ENCODE results near the gene SVIL.
"Not testable (repeated sequence)": the region's sequence is repeated elsewhere in the genome, so short reads cannot be mapped to it uniquely, and the experiment has no call there.

SVIL gene

DNA sequence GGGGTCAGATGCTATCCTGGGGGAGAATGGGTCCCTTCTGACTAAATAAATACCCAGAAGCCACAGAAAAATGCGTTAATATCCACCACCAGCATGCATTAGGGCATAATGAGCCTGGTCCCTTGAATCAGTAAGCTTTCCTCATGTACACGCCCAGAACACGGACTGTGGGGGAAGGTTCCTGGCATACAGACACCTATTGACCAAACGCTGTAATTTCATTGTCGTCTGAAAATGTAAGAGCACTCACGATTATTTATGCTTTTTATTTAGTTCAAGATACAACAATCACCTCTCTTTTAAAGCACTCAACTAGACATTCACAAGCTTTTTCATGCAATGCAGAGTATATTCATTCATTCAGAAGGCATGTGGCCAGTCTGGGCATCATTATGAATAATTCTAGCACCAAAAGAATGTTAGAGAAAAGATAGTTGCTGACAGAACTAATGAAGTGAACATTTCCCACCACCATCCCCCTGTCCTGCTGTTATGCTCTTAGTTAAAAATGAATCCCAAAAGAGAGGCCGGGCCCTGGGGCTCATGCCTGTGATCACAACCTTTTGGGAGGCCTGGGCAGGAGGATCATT lies 101.0 kb downstream of the SVIL start:
- intact Hi-C loops (cut with DNase I): no loop called here
- peak in 1 of 42 donors; percentile 19 for DNase-seq

DNA sequence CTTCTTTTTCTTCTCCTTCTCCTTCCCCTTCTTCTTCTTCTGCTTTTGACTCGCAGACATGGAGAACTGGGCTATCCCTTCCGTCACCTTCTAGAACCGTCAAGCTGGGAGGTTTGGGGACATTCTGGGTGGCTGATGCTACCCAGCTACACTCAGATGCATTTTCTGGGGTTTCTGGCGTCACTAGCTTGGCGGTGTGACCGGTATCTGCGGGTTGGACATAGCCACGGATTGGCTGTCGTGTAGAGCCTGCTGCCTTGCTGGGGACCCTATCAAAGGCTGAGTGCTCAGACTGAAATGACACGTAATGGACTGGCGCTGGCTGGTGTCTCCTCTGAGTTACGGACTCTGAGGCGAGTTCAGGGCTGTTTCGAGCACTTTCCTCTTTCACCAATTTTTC lies 101.7 kb downstream of the SVIL start:
- DNase-seq: peak in 1 of 42 donors; percentile 21
- intact Hi-C loops (cut with DNase I): no loop called here

DNA sequence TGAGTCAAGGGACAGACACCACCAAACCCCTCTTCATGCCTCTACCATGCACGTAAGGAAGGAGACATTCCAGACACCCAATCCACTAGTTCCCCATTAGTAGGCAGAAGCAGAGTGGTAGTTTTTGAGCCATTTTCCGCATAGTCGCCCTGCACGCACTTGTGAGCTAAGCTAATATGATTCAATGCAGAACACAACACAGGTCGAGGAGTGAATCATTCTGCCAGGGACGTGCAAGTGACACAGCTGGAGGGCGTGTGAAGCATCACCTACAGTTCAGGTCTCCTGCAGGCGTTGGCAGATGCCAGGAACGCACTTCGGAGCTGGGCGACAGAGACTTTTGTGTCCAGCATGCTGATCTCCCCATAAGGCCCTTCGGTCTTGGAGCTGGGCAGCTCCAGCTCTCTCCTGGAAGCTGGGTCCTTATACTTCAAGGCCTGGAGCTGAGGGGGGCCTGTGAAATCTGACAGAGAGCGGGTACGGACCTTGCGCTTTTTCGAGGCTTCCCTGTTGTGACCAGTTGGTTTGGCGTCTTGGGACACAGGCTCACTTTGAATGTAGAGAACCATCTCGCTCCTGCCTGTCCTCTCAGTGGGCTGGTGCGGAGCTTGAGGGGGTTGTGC lies 102.4 kb downstream of the SVIL start:
- peak in 1 of 42 donors; percentile 7 for DNase-seq
- intact Hi-C loops (cut with DNase I): no loop called here

DNA sequence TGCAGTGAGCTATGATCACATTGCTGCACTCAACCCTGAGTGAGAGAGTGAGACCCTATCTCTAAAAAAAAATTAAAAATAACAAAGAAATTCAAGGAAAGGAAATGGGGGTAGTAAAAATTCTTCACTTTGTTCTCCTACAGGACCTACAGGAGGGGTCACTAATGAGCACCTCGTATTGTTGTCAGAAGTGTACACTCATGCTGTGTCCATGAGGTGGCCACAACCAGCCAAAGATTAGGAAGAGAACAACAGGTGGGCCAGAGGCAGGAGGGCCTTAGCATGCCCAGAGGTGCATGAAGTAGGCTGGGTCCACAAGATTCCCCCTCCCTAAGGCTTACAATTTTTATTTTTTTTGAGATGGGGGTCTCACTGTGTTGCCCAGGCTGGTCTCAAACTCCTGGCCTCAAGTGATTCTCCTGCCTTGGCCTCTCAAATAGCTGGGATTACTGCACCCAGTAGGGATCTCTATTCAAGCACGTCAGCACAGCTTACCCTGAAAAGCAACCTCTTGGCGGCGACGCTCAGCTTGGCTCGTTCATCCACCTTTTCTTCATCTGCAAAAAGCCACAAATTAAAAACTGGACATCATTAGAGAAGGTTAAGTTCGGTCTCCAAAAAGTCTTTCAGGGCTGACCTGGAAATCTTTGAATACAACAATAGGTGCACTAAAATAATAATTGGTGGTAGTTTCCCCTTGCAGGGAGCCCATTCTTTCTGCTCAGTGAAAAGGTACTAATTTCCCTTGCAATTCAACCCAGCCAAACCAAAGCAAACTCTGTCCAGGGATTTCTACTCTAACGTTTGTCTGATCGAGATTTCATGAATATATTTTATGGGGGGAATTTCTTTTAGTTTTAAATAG lies 104.4 kb downstream of the SVIL start:
- intact Hi-C loops (cut with DNase I): no loop called here
- no peak for DNase-seq

DNA sequence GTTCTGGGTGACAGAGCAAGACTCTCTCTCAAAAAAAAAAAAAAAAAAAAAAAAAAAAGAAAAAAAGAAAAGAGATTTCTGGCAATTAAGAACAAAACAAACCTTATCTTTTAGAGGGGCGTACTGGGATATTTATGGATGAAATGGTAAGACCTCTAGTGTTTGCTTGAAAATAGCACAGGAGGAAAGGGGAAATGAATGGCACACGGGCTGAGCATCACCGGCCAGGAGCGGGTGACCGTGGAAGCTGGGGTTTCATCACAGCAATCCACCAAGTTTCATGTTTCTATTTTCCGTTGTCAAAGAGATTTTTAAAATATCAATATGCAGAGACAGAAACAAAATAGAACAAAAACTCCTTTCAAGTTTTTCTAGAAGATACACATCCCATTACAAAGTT lies 105.6 kb downstream of the SVIL start:
- DNase-seq: no peak
- intact Hi-C loops (cut with DNase I): no loop called here

DNA sequence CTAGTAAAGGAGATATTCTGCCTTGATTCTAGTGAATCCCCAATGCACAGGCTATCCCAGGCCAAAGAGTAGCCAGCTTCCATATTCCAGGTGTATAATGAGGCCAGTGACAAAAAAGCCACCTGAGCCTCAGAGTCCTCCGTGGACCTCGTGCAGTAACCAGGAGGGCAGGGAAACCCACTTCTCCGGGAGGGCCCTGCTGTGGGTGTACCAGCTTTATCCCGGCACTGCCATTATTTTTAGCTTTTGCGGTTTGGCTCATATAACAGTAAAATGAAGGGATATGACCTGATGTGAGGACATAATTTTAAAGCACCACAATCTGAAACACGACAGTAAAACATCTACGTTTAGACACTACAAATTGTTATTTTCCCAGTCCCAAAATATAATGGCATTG lies 109.0 kb downstream of the SVIL start:
- no peak for DNase-seq
- intact Hi-C loops (cut with DNase I): no loop called here

DNA sequence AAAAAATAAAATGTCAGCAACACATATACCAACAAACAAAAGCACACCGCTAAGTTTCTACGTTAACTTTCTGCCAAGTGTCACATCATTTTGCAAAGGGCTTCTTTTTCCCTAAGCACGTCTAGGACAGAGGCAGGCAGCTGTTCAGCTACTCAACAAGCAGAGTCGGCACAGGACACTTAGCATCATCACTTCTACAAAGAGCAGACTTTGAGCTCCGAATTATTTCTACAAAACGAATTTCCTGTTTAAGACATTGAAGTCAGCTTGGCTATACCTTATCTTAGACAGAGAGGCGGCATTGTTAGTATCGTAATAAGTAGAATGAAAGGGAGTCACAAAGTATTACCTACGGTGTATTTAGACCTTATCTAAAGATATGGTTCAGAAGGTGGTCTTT lies 110.1 kb downstream of the SVIL start:
- intact Hi-C loops (cut with DNase I): no loop called here
- DNase-seq: no peak

DNA sequence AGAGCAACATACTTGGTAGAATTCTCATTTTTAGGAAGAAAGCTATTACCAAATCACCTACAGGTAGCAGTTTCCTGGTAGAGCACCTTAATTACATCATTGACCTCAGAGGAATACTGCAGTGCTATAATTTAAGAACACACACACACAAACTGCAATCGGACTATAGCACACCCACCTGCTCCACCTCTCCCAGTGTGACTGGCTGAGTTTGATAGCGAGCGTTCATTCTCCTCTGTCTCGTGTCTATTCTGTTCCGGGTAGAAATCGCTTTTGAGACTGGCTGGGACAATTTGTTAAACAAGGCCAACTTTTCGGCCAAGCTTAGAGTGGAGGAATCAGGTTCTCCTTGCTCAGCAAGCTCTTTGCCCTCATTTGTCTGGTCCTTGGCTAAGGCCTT lies 110.5 kb downstream of the SVIL start:
- intact Hi-C loops (cut with DNase I): no loop called here

DNA sequence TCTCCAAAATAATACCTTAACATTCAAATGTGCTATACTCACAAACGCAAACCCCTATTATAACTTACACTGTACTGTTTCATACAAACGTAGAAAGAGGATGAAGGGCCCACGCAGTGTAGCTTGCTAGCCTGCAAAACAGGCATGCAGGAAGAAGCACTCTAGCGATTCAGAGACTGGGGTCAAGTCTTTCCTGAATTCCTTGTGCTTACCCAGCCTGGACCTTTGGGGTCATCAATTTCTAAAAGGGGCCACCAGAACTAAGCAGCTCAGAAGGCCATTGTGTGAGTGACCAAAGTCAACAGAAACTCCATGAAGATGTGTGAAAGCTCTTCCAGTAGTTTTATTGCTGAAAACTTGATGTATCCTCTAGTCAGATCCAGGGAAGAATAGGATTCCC lies 111.9 kb downstream of the SVIL start:
- DNase-seq: no peak
- intact Hi-C loops (cut with DNase I): no loop called here

More for the DNA sequence above, 110.5 kb downstream of the SVIL start:
- DNase-seq: no peak

DNA sequence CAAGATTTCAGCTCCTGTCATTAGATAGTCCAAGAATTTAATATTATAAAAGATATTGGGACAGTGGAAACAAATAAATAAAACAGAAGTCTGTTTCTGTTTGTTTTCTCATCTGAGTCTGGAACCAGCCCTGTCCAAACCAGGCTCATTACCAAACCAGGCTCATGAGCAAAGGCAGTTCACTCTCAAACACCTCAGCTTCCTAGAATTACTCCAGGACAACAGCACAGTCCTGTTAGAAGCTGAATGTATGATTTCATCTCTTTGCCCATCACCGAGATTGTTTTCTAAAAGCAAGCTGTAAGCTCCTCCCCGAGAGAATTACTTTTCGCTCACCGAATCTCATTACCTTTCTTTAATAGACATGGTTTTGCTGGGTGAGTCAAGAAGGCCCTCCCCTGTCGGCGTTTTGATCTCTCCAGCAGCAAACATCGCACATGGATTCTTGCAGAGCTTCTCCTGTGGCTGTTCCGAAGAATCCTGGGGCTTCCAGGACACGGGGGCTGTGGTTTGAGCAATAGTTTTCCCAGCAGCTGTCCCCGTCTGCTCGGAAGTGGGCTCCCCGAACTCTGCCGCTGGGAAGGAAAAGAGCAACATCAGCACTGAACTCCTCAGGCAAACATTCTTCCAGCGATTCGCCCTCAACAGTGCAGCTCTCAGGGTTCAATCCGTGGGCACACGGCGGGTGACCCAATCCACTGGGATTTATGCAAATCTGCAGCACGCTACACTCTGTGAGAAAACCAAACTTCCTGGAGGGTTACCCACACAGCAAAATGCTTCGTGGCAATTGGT lies 112.5 kb downstream of the SVIL start:
- no peak for DNase-seq
- intact Hi-C loops (cut with DNase I): no loop called here

DNA sequence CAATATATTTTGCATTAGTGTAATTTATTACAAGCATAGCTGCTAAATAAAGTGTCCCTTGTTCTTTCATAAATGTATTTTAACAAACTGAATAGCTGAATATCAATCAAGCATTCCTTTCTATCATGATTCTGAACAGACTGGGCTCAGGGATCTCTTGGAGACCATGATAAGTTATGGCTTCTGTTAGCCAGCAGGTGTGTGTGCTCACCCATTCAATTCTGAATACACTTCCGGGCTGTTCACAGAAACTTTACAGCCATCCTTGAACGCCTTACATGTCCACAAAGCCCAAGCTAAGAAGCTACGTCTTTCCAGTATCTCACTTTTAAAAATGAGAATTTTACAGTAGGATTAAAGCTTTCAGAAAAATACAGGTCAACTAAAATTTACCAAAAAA lies 115.1 kb downstream of the SVIL start:
- DNase-seq: no peak
- intact Hi-C loops (cut with DNase I): no loop called here

DNA sequence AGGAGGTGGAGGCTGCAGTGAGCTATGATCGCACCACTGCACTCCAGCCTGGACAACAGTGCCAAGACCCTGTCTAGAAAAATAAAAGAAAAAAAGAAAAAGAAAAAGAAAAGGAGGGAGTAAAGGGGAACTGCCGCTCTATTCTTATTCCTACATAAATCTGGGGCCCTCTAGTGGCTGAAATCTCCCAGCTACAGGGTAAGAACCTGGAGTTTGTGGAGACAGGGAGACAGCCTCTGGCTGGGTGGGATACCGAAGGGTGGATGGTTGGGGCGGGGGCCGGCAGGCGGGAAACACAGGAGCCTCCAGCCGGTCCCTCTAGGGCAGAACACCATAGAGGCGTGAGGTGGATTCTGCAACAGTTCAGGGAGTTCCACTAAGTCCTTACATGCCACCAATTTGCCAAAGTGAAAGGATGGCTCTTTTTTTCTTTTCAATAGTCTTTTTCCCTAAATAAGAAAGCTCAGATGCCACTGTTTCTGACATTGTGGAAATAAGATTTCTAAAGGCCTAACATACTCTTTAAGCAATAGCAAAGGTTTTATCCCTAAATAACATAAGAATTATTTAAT lies 117.3 kb downstream of the SVIL start:
- peak in 17 of 42 donors; percentile 11 to 71 (median 28) for DNase-seq
- intact Hi-C loops (cut with DNase I): no loop called here

DNA sequence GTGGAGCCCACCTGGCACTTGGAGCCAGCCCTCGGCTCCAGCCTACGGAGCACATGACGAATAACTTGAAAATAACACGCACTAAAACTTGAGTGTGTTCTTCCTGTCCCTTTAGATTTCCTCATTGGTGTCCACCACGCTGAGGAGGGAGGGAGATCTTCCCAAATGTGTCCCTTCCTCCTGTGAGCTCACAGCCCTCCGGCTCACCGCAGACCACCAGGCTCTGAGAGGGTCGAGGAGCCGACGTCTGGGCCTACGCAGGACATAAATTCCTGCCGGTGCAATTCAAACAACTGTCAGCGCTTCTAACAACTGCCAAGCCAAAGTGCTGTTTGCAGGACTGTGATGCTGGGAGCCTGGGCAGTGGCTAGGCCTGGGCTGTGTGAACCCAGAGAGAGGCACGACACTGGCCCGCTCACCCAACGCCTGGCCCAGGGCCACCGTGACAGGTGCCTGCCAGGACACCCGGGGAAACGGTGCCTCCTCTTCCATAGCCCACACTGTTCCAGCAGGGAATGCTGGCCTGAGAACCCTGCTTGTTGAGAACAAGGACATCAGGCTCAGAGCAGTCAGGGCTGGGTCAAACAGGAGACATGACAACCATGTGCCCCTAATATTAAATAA lies 118.3 kb downstream of the SVIL start:
- DNase-seq; intact Hi-C loops (cut with DNase I): not testable (repeated sequence)

DNA sequence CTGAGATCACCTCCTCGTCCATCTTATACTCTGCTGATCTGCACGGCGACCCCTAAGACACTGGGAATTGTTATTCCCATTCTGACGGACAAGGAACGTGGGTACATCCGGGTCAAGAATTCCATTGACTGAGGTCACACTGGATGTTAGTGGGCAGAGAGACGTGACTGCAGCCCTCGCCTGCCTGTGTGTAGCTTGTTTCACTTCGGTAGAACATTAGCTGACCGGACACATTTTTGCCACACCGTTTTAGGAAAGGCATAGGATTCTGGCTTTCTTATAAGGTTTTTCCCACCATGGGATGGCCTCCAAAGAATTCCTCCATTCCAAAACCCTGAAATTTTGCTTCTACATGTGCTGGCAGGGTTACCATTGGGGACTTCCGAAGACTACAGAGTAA lies 118.9 kb downstream of the SVIL start:
- intact Hi-C loops (cut with DNase I); DNase-seq: not testable (repeated sequence)

DNA sequence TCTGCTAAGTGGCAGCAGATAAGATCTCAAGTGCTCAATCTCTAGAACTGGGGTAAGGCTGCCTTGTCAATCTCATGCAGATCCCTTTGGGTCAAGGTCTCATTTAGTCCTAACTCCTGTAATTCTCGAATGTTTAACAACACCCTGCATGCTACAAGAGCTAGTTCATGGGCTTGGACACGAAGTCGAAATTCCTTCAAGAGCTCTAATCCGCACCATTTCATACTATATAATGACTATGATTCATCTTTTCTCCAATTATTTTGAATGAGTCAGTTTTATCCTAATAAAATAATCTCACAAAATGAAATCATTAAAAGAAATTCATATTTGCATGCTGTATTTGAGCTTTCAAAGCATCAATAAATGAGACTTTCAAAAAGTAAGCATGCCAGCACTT lies 119.7 kb downstream of the SVIL start:
- DNase-seq; intact Hi-C loops (cut with DNase I): not testable (repeated sequence)

DNA sequence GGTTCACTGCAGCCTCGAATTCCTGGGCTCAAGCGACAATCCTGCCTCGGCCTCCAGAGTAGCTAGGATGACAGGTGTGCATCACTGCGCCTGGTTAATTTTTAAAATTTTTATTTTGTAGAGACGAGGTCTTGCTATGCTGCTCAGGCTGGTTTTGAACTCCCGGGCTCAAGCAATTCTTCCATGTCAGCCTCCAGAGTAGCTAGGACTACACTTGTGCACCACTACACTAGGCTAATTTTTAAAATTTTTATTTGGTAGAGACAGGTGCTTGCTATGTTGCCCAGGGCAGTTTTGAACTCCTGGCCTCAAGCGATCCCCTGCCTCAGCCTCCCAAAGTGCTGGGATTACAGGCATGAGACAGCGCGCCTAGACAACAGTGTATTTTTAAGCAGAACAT lies 120.5 kb downstream of the SVIL start:
- DNase-seq: no peak
- intact Hi-C loops (cut with DNase I): no loop called here

DNA sequence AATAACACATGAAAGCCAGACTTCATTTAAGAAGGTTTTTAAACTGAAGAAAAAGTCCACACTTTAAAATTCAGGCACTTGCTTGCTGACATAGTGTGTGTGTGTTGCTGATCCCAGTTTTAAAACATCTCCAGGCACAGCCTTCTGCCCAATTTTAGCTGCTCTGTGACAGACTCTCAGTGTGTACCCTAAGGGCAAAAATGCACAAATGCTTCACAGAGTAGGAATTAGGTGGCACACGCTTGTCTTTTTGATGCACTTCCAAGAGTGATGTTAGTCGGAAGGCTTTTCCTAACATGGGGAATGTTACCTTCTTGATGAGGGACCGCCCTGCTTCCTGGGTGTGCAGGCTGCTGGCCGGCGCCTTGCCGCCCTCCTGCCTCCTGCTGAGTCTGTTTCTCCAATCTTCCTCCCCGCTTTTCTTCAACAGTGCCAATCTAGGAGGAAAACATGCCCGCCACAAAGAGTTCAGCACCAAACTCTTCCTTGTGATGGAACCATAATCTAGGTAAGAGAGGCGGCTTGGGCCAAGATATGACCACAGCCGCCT lies 122.3 kb downstream of the SVIL start:
- intact Hi-C loops (cut with DNase I): no loop called here
- no peak for DNase-seq

DNA sequence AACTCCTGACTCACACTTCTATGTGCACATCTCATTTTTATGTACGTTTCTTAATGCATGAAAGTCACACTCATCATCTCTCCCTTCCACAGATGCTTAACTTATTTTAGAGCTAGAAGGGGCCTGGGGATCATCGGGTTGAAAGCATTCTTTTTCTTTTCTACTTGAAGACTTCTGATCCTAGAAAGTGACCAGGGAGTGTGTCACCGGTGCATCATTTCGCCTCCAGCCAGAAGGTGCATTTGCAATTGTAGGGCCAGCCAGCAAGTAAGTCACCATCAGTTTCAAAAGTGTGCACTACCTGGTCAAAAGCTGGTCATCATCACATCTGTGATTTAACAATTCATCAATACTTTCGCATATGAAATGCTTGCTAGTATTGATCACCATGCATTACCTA lies 123.0 kb downstream of the SVIL start:
- DNase-seq; intact Hi-C loops (cut with DNase I): not testable (repeated sequence)

All from head of caudate nucleus (tissue), 42 donors.